Nephron progenitor cell (in vitro differentiated cells): Measurements from ENCODE around the gene AVPI1.

Source experiments
- DNase-seq: peaks from one replicate; pipeline ENCODE4 v3.0.0; 2021
- H3K27ac Mint-ChIP-seq: 2 replicates; pipeline ENCODE4 v1.8.0; 2021; ENCODE audit warnings: mild to moderate bottlenecking, moderate library complexity, mixed read lengths
- H3K27me3 Mint-ChIP-seq: 2 replicates; pipeline ENCODE4 v1.8.0; 2021; ENCODE audit warnings: mild to moderate bottlenecking, low read depth, mixed read lengths; ENCODE audit not compliant: poor library complexity
- H3K36me3 Mint-ChIP-seq: 2 replicates; pipeline ENCODE4 v1.8.0; 2021; ENCODE audit warnings: low read depth, mixed read lengths
- H3K4me1 Mint-ChIP-seq: 2 replicates; pipeline ENCODE4 v1.8.0; 2021; ENCODE audit warnings: mixed read lengths
- H3K4me3 Mint-ChIP-seq: 2 replicates; pipeline ENCODE4 v1.8.0; 2021; ENCODE audit warnings: mild to moderate bottlenecking, moderate library complexity, mixed read lengths
- H3K9me3 Mint-ChIP-seq: 2 replicates; pipeline ENCODE4 v1.8.0; 2021; ENCODE audit warnings: mild to moderate bottlenecking, moderate library complexity, mixed read lengths
- CTCF ChIP-seq: fragments of 200-600 bp; sonication (generic); IDR thresholded peaks from 2 replicates; pipeline ENCODE4 v1.5.0; 2021; ENCODE audit warnings: antibody characterized with exemption

The AVPI1 gene

GRCh38 chr10:97683556-97684367, 3.3 kb downstream of the AVPI1 start:
- peaks cover 42% of the 10 kb centered on the region for H3K4me1 Mint-ChIP-seq
- H3K36me3 Mint-ChIP-seq = no peaks in the 10 kb centered on the region
- peak overlapping the region; percentile 66 for H3K27ac Mint-ChIP-seq
- DNase-seq = no peak
- H3K27me3 Mint-ChIP-seq = peaks cover 6% of the 10 kb centered on the region
- H3K9me3 Mint-ChIP-seq = no peaks in the 10 kb centered on the region
- TF ChIP-seq CTCF = no peak
- H3K4me3 Mint-ChIP-seq = no peak overlapping the region

DNA sequence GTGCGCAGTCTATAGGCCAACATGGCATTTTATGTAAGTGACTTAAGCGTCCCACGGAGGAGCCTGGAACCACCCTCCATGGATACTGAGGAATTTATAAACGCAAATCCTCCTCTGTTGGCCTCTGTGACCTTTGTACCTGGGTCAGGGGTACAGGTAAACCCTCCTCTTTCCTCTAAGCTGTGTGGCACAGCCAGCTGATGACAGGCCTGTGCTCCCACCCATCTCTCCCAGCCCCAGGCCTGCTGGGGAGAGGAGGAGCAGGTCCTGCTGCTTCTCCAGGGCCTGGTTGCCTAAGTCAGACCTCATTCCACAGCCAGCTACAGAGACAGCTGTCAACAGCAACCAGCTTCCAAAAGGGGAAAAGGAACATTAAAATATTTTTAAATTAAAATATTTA, 5.0 kb downstream of the AVPI1 start:
- H3K27ac Mint-ChIP-seq = no peak overlapping the region
- peaks cover 29% of the 10 kb centered on the region for H3K4me1 Mint-ChIP-seq
- H3K27me3 Mint-ChIP-seq = peaks cover 4% of the 10 kb centered on the region
- H3K9me3 Mint-ChIP-seq = no peaks in the 10 kb centered on the region
- no peak for TF ChIP-seq CTCF
- no peak for DNase-seq
- H3K4me3 Mint-ChIP-seq = no peak overlapping the region
- H3K36me3 Mint-ChIP-seq = no peaks in the 10 kb centered on the region

- Mint-ChIP-seq H3K9me3 (no peaks in the 10 kb centered on the region), H3K36me3 (peaks cover 8% of the 10 kb centered on the region), H3K4me3 (no peak overlapping the region), H3K4me1 (peaks cover 22% of the 10 kb centered on the region), H3K27ac (no peak overlapping the region), H3K27me3 (peaks cover 3% of the 10 kb centered on the region)
- no peak for TF ChIP-seq CTCF
- no peak for DNase-seq
These were observed 7.4 kb downstream of the AVPI1 start for GRCh38 chr10:97679594-97679993.

GRCh38 chr10:97676770-97677581, 10.1 kb downstream of the AVPI1 start:
- H3K36me3 Mint-ChIP-seq = peaks cover 31% of the 10 kb centered on the region
- H3K27me3 Mint-ChIP-seq = no peaks in the 10 kb centered on the region
- H3K9me3 Mint-ChIP-seq = no peaks in the 10 kb centered on the region
- no peak overlapping the region for H3K4me3 Mint-ChIP-seq
- peak; percentile 91 for TF ChIP-seq CTCF
- H3K4me1 Mint-ChIP-seq = no peaks in the 10 kb centered on the region
- DNase-seq = peak; percentile 61
- H3K27ac Mint-ChIP-seq = peak overlapping the region; percentile 71

GRCh38 chr10:97675222-97675621, 11.8 kb downstream of the AVPI1 start:
- H3K4me3 Mint-ChIP-seq = no peak overlapping the region
- no peak for TF ChIP-seq CTCF
- no peaks in the 10 kb centered on the region for H3K9me3 Mint-ChIP-seq
- no peaks in the 10 kb centered on the region for H3K4me1 Mint-ChIP-seq
- H3K36me3 Mint-ChIP-seq = peaks cover 42% of the 10 kb centered on the region
- no peak for DNase-seq
- no peak overlapping the region for H3K27ac Mint-ChIP-seq
- H3K27me3 Mint-ChIP-seq = no peaks in the 10 kb centered on the region
